NK-92 (cell line): Measurements from ENCODE around the gene PER1.
A peak's percentile ranks its signal among the peaks of the same experiment; 100 is the strongest.

Experiments used
- DNase-seq: peaks from one replicate; lab custom pipeline; 2025; ENCODE audit not compliant: unreplicated experiment; lab: John Stamatoyannopoulos, UW

Gene PER1

GRCh38 chr17:8140065-8141029, 11.9 kb downstream of the PER1 start:
- DNase-seq = no peak

- peak; percentile 45 for DNase-seq
Measured at GRCh38 chr17:8138672-8139371, 13.4 kb downstream of the PER1 start.

- DNase-seq = no peak
Measured at GRCh38 chr17:8138374-8138671, 13.9 kb downstream of the PER1 start.

- DNase-seq = no peak
Measured at GRCh38 chr17:8137645-8138373, 14.4 kb downstream of the PER1 start.

GRCh38 chr17:8133941-8134340, 18.3 kb downstream of the PER1 start:
- DNase-seq = no peak

- no peak for DNase-seq
Measured at GRCh38 chr17:8133399-8133798, 18.8 kb downstream of the PER1 start.

- no peak for DNase-seq
Measured at GRCh38 chr17:8131844-8132441, 20.3 kb downstream of the PER1 start.

- DNase-seq = no peak
Measured at GRCh38 chr17:8128125-8128784, 23.9 kb downstream of the PER1 start.

GRCh38 chr17:8126491-8127066, 25.6 kb downstream of the PER1 start:
- no peak for DNase-seq

- no peak for DNase-seq
Measured at GRCh38 chr17:8125947-8126490, 26.2 kb downstream of the PER1 start.

- peak; percentile 40 for DNase-seq
Measured at GRCh38 chr17:8125154-8125946, 26.9 kb downstream of the PER1 start.

GRCh38 chr17:8124350-8125153, 27.7 kb downstream of the PER1 start:
- no peak for DNase-seq

- DNase-seq = no peak
Measured at GRCh38 chr17:8123695-8124349, 28.4 kb downstream of the PER1 start, which contains the start of gene HES7. TSS of gene HES7 (minus strand) at chr17:8124106. CDS start at chr17:8124084, 22 bp downstream.

GRCh38 chr17:8122924-8123694, 29.1 kb downstream of the PER1 start:
- no peak for DNase-seq

- no peak for DNase-seq
Measured at GRCh38 chr17:8122422-8122923, 29.7 kb downstream of the PER1 start.

GRCh38 chr17:8121681-8122421, 30.4 kb downstream of the PER1 start:
- DNase-seq = no peak
